NCI-H1105 treated with DMSO at 0.1 percent for 48 hours (cell line): ENCODE results near the gene PRR23C.

Source experiments
- DNase-seq: peaks from one replicate; lab custom pipeline; 2025; lab: John Stamatoyannopoulos, UW

PRR23C gene

GRCh38 chr3:138995706-138996105 lies 49.0 kb downstream of the PRR23C start:
- DNase-seq = no peak
